GM18951 (cell line): ENCODE data around the gene VAV2.

Experiments used
- POLR2A ChIP-seq: IDR thresholded peaks from 4 replicates; pipeline ENCODE4 v1.6.1; 2011; ENCODE audit warnings: mild to moderate bottlenecking; ENCODE audit not compliant: insufficient read length, insufficient read depth; ENCODE audit errors: extremely low read depth
- in situ Hi-C: fragments of 300-500 bp; cut with MboI; formaldehyde crosslinking; loops from one replicate; pipeline ENCODE4 v1.12.0; 2022; ENCODE audit warnings: low sequenced_read_pairs, mixed read lengths, inconsistent platforms; ENCODE audit not compliant: unreplicated experiment

VAV2 gene

GRCh38 chr9:133786907-133787753 lies 205.0 kb downstream of the VAV2 start:
- TF ChIP-seq POLR2A: peak; percentile 32
- in situ Hi-C loops: no loop called here

- TF ChIP-seq POLR2A: no peak
- in situ Hi-C loops: no loop called here
These were observed 205.8 kb downstream of the VAV2 start for GRCh38 chr9:133786371-133786753.

- in situ Hi-C loops: no loop called here
- no peak for TF ChIP-seq POLR2A
These were observed 206.3 kb downstream of the VAV2 start for GRCh38 chr9:133785753-133786370.

GRCh38 chr9:133784731-133785561 lies 207.2 kb downstream of the VAV2 start:
- in situ Hi-C loops: no loop called here

GRCh38 chr9:133783331-133783731 lies 208.8 kb downstream of the VAV2 start:
- TF ChIP-seq POLR2A: no peak
- in situ Hi-C loops: no loop called here

More at GRCh38 chr9:133784731-133785561, 207.2 kb downstream of the VAV2 start:
- TF ChIP-seq POLR2A: no peak

- in situ Hi-C loops: no loop called here
- no peak for TF ChIP-seq POLR2A
These were observed 209.7 kb downstream of the VAV2 start for GRCh38 chr9:133782157-133783130.

GRCh38 chr9:133781828-133782135 lies 210.3 kb downstream of the VAV2 start:
- in situ Hi-C loops: no loop called here
- TF ChIP-seq POLR2A: no peak

- TF ChIP-seq POLR2A: no peak
- in situ Hi-C loops: no loop called here
These were observed 210.9 kb downstream of the VAV2 start for GRCh38 chr9:133780962-133781827.

GRCh38 chr9:133780404-133780945 lies 211.6 kb downstream of the VAV2 start:
- in situ Hi-C loops: no loop called here
- no peak for TF ChIP-seq POLR2A

GRCh38 chr9:133779516-133780403 lies 212.4 kb downstream of the VAV2 start:
- no peak for TF ChIP-seq POLR2A
- in situ Hi-C loops: no loop called here
